ENCODE measurements around the gene KLF6.
"Not testable (repeated sequence)": the region's sequence is repeated elsewhere in the genome, so short reads cannot be mapped to it uniquely, and the experiment has no call there.

The KLF6 gene

DNA sequence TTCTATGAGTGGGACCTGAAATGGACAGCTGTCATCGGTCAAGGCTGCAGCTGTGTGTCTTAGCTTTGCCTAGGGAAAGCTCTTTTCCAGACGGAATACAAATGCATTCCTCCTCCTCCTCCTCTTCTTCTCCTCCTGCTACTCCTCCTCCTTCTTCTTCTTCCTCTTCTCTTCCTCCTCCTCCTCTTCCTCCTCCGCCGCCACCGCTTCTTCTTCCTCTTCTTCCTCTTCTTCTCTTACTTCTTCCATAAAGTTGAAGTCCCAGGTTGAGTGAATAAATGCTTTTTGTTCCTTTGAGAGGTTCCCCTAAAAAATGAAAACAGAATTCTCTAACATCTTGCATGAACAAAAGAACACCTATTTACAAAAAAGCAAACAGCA is 28.7 kb downstream of the KLF6 start:
- no peak for DNase-seq (ENCODE audit: low read depth)

DNA sequence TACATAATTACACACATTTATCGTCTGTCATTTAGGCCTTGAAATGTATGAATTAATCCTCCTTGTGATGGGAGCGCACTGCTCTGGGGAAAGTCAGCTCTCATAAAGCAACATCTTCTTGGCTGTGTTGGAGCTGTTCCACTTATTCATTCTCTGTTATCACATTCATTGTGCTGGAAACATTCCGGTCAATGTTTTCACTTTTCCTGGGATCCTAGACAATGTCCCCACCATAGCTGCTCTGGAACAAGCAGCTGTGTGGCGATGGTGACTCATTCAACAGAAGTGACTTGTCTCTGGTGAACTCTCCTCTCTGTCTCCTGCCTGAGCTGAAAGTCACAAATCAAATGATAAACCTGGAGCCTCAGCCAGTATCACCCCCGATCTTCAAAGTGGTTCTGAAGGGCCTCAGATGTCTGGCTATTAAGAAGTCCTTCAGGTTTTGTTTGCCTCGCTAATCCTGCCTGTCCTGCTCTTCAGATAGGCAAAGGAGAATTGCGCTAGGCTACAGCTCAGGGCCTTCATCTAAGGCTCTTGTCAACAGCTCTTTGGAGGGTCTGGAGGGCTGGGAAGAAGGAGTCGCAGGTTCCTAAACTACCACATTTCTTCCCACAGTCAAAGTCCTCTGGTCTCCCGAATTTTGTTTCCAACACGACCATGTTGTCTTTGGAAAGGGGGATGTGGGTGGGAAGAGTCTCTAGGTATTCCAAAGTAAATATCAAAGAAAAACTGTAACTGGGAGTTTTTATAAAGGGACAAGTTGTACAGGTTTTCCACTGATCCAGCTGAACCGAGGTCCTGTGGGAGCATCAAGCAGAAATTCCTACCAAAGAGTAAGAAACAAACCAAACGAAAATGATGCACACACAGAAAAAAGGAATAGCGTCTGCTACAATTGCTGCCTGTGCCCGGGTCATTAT is 29.3 kb downstream of the KLF6 start:
- no peak for DNase-seq (ENCODE audit: low read depth)

DNA sequence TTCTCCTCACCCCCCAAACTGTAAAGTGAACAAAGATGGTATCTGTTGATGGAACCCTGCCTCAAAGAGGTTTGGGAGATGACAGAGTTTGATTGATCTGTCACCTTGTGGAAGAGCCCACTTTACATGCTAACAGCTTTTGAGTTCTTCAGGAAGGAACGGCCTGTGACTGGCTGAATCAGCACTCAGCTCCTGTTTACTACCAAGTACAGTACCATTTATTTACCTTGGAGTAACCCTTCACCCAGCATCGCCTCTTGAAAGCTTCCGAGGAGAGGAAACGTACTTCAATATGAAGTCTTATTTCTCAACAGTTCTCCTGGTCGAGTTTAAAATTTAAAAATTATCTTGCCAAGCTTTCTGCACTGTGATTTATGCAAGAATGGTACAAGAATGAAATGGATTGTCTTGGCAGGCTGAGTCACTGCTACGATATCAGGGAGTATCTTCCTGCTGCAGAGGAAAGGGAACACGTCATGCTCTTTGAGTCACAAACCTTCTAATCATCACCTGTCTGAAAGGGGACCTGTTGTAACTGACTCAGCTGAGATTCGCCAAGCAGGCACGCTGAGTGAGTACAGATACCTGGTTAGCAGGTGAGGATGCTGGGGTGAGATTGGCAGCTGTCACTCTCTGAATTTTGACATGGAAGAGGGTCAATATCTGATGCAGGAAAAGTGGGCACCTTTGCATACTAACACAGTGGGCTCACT is 30.1 kb downstream of the KLF6 start:
- DNase-seq (ENCODE audit: low read depth), result peak; percentile 36

DNA sequence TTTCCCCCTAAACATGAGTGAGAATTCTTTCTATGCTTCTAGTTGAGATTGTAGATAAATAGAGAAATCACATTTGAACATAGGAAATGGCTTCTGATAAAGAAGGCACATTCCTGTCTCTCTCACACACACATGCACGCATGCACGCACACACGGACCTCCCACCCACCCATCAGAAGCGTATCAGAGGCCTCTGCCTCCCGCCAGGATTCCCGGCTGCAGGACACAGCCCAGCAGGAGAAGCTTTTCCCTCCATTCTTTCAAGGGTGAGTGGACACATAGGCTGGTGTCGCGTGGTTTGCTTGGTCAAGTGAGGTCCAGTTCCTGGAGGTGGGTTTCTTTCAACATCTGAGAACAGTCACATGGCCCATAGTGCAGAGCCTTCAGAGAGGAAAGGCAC is 34.2 kb downstream of the KLF6 start:
- no peak for DNase-seq (ENCODE audit: low read depth)

DNA sequence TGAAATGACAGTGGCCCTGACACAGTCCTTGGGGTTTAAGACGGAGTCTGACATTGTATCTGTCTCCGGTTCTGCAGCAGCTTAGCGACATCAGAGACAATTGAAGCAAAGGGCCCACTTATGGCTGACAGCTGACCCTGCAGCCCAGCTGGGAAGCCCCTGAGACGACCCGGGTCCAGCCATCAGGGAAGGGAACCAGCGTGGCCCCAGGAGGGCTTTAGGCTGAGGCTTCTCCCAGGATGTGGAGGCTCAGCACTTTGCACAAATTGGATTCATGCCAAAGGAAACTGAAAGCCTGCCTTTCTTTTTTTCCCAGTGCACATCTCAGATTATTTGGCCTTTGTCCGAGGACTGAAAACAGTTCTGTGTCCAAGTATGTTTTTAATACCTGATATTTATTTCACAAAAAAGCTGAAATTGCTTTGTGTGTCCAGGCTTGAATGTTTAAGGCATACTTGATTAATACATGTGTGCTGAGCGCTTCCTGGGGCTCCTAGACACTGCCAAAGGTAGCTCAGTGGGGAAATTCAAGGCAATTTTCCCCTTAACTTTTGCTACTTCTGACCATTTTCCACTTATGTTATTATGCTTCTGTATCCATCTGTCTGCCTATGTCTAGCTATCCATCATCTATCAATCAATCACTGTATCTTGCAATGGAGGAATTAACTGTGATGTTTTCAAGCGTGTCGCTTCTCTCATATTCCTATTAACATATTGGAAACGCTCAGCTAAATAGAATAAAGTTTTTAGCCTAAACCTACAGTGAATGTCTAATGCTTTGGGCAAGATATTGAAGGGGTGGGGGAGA is 34.8 kb downstream of the KLF6 start:
- no peak for DNase-seq (ENCODE audit: low read depth)

DNA sequence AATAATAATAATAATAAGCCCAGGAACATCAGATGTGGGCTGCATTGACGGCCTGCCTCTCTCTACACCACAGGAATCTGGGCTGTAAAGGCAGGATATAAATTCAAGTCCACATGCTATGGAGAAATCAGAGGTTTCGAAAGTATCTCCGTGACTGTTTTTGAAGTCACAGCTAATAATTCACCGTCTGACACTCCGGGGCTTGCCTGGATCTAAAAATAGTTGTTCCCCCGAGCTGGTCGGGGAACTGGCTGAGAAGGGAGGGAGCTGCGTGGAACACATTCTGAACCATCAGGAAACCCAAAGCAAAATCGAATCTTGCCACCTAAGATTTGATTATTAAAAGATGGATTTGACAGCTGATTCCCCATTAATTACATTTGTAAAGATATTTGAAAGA is 35.4 kb downstream of the KLF6 start:
- DNase-seq (ENCODE audit: low read depth), result peak; percentile 48

DNA sequence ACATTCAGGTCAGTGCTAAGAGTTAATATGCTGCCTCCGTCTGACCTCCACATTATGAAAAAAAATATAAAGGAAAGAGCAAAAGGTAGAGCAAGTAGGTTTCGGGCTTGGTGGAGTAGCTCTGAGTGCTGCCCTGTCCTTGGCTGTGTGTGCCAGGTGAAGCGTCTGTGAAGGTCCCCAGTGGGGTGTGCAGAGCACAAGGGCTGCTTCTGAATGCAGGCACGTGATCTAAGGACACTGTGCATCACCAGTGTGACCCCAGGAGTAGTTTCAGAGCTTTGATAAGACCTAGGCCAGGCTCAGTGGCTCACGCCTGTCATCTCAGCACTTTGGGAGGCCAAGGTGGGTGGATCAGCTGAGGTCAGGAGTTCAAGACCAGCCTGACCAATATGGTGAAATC is 36.0 kb downstream of the KLF6 start:
- no peak for DNase-seq (ENCODE audit: low read depth)

DNA sequence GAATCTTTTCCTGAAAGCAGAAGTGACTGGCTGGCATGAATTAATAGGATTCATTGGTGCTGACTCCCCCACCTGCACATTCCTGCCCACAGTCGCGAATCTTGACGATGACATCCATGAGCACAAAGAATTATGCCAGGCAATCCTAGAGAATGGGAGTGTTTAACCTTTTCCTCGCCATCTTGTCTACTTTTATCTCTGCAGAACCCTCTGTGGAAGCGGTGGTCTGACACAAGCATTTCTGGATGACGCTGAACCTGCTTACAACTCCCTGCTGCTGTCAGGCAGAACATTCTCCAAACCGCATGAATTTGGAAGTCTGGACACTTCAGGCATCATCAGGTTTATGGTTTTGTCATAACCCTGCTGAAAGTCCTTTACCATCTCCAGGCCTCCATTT is 36.5 kb downstream of the KLF6 start:
- DNase-seq (ENCODE audit: low read depth), result no peak

DNA sequence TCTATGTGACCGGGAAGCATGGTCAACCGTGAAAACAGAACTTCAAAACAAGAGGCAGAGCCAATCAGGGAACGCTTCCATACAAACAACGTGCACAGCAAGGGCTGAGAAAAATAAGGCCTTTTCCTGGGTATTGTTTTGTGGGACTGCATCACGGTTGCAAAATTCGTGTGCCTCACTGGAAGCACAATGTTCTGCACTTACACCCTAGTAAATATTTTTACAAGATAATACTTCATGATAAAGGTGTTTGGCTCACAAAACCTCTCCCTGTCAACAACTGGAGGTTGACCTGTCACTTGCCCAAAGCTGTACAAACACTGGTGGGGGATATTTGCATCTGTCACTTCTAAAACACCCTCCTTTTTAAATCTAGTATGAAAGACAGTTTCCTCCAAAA is 37.0 kb downstream of the KLF6 start:
- no peak for DNase-seq (ENCODE audit: low read depth)

DNA sequence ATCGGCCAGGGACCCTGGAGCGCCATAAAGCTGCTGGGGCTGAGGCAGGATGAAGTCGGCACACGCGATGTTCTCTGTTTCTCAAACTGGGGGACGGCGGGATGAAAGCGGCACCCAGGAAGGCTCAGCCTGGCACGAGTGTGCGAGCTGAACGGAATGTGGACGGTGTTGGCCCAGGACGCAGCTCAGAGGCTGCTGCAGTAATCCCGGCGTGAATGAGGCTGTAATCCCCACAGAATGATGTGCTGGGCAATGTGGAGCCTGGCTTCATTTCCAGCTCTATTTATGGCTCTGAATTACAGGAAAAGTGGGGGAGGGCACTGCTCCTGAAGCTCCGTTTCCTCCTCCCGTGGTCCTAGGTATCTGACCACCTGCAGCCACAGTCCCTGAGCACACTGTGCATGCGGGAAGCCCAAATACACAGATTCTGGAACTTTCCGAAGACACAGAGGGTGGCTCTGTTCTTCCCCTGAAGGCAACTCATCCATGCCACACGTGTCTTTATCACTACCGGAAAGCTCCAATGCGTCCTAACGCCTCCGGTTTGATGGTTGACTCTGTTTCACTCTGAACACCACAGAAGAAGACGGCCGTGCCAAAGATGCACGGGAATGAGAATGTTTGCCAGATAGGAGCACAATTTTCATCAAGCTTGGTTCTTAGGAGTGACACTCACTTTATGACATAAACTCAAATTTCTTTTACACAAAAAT is 37.6 kb downstream of the KLF6 start:
- no peak for DNase-seq (ENCODE audit: low read depth)

DNA sequence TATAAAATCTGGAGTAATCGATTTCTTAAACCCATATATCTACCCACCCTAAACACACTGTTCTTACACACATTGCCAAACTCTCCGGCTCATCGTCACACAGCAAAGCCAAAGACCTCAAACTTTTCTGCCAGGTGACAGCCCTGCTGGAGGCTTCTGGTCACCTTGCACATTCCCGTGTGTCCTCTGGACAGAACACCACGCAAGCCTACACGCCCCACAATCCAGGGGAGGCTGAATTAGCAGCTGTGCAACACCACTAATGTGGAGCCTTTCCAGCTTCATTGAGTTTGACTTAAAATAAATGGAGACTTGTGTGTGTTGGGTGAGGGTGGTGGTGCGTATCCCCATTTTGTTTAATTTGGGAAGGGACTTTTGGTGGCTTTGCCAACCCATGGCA is 38.4 kb downstream of the KLF6 start:
- DNase-seq (ENCODE audit: low read depth), result no peak

DNA sequence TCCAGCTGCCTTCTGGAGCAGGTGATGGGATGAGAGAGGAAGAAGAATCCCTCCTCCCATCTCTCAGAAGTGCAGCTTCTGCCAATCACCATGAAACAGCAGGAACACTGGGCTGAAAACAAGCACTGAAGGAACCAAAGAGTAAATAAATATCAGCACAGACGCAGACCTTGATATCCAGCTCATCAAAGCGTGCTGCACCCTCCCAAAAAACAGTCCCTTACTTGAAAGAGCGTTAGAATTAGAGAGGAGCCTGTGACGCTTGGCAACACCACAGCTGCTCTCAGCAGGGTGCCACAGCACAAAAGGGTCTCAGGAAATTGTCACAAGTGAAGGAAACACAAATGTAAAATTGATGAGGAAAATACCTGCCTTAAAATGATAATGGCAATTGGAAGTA is 39.5 kb downstream of the KLF6 start:
- DNase-seq (ENCODE audit: low read depth), result no peak

DNA sequence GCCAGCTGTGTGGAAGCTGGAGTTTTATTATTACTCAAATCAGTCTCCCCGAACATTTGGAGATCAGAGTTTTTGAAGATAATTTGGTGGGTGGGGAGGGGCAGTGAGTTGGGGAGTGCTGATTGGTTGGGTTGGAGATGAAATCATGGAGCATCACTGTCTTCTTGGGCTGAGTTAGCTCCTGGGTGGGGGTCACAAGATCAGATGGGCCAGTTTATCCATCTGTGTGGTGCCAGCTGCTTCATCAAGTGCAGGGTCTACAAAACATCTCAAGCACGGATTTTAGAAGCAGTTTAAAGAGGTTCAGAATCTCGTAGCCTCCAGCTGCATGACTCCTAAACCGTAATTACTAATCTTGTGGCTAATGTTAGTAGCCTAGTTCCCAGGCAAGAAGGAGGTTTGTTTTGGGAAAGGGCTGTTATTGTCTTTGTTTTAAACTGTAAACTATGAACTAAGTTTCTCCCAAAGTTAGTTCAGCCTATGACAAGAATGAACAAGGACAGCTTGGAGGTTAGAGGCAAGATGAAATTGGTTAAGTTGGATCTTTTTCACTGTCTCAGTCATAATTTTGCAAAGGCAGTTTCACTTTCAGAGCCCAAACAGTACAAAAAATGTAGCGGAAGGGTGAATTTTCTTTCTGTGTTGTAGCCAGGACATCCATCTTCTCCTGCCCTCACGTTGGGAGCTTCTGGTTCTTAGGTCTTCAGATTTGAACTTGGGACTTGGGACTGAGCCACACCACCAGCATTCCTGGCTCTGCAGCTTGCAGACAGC is 43.1 kb downstream of the KLF6 start:
- DNase-seq (ENCODE audit: low read depth), result no peak

DNA sequence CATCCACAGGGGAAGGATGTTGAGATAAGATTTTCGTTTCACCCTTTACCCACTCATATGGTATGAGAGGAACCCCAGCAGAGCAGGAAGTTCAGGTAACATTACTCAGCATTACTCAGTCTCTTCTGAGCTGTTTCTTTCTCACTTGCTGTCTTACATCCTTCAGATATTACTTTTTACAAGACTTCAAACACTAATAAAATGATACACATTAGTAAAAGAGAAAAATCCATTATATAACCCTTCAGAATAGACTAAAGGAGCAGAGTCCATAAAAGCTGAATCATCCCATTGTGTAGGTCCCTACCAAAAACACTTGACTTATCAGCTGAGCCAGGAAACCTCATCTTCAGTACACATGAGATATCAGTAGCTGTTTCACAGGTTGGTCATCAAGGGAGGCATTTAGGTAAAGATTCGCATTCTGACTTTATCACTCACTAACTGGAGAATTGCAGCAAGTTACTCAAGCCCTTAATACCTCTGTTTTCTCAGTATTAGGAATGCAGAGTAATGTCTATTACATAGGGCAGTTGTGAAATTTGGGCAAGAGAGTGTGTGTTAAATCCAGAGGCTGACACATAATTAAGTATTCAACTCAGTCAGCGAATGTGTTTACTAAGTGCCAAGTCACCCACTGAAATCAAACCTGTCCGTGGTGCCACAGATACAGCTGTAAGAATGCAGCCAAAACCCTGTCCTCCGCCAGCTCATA is 44.7 kb downstream of the KLF6 start:
- no peak for DNase-seq (ENCODE audit: low read depth)

DNA sequence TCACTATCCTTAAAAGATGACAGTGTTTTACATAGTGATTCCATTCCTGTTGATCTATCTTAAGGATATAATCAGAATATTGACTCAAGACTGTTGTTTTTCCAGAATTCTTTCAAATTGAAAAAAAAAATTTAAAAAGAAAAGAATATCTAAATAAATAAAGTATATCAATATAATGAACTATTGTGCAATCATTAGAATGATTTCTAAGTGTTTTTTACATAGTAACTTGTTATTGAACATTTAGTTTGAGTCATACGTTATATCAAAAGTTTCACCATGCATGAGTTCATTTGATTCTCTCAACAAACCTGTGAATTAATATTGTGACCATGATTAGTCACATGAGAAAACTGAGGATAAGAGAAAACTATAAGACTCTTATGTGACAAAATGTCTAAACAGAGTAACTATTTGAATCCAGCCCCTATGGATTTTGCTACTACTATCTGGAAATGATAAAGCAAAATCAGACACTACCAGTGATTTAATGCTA is 46.1 kb downstream of the KLF6 start:
- no peak for DNase-seq (ENCODE audit: low read depth)

DNA sequence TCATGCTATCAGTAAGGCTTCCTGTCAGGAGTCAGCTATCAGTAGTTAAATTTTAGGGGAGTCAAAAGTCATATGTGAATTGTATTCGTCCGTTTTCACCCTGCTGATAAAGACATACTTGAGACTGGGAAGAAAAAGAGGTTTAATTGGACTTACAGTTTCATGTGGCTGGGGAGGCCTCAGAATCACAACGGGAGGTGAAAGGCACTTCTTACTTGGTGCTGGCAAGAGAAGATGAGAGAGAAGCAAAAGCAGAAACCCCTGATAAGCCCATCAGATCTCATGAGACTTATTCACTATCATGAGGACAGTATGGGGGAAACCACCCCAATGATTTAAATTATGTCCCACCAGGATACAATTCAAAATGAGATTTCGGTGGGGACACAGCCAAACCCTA is 47.1 kb downstream of the KLF6 start:
- DNase-seq (ENCODE audit: low read depth), result no peak

DNA sequence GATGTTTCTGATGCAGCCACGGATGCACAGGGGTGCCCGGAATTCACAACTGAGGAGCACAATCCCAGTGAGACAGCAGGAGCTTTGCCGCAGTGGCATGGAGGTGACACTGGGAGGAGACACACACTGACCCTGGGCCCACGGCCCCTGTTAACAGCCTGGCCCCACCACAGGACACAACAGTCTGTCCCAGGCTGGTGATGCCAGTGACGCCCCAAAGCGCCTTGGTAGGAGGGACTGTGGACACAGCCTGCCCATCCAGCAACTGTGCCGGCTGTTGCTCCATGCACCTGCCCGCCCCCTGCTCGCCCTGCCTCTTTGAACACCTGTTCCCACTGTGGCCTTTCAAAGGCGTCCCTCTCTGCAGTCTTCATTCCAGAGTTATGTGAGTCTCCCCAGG is 49.8 kb downstream of the KLF6 start:
- no peak for DNase-seq (ENCODE audit: low read depth)

DNA sequence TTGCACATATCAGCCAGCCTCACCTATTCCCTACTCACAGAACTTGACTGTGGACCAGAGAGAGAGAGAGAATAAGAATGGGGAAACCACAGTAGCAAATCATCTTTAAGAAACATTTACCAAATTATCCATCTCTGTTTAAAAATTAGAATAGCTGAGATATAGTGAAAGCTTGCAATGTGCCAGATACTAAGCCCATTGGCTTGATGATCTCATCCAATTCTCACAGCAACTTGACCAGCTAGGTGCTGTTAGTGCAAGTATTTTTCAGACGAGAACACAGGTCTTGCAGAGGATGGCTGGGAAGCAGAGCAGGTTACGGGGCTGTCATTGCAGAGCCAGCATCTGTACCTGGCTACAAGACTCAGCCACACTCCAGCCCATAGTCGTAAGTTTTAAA is 50.9 kb downstream of the KLF6 start:
- no peak for DNase-seq (ENCODE audit: low read depth)

DNA sequence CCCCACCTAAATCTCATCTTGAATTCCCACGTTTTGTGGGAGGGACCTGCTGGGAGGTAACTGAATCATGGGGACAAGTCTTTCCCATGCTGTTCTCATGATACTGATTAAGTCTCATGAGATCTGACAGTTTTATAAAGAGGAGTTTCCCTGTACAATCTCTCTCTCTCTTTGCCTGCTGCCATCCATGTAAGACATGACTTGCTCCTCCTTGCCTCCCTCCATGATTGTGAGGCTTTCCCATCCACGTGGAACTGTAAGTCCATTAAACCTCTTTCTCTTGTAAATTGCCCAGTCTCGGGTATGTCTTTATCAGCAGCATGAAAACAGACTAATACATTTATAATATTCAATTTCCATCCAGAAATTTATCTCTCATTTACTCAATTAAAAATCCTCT is 52.8 kb downstream of the KLF6 start:
- DNase-seq (ENCODE audit: low read depth), result not testable (repeated sequence)

DNA sequence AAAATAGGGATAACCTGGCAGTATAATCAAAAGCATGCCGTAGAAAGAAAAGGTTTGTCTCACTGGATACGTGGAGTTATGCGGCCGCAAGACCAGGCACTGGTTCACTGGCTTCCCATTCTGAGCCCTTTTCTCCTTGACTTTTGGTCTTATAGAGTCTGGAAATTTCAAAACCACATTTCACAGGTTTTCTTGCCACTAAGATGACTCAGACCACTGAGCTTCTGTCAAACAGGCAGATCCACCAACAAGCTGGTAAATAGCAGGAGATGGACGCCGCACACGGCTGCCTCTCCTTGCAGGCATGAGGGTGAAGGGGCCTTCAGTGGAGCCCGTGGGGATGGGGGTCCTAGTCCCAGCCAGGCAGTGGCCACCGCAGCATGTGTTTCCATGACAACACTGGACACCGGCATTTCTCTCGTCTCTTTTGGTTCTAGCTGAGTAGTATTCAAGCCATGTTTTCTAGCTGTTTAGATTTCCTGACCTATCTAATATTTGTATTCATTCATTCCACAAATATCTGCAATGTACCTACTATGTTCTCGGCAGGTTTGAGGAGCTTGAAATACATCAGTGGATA is 55.5 kb downstream of the KLF6 start:
- no peak for DNase-seq (ENCODE audit: low read depth)

Data from stromal cell of bone marrow (primary cell).